RWPE1 (cell line): ENCODE measurements around the gene OGG1.

Experiments used
- CTCF ChIA-PET: fragments of 350-600 bp; sonication (Branson Sonifier 250); formaldehyde crosslinking; extraction: SDS; loops from one replicate; lab custom pipeline; 2021; lab: Yijun Ruan, JAX
- POLR2A ChIA-PET: fragments of 400-600 bp; formaldehyde crosslinking; extraction: SDS; loops from one replicate; lab custom pipeline; 2020; ENCODE audit warnings: antibody characterized with exemption; ENCODE audit not compliant: low non-redundant PET; lab: Yijun Ruan, JAX
- DNase-seq: peaks from one replicate; pipeline ENCODE4 v3.0.0; 2012; ENCODE audit warnings: low spot score
- H3K27ac ChIP-seq: fragments of 450-650 bp; 2 replicates; pipeline ENCODE4 v1.5.1; 2017
- TF ChIP-seq, protein P1 (sequence below): fragments of 450-650 bp; conservative IDR thresholded peaks from 2 replicates; pipeline ENCODE4 v1.5.1; 2017; ENCODE audit warnings: low read depth, mild to moderate bottlenecking

The OGG1 gene

DNA sequence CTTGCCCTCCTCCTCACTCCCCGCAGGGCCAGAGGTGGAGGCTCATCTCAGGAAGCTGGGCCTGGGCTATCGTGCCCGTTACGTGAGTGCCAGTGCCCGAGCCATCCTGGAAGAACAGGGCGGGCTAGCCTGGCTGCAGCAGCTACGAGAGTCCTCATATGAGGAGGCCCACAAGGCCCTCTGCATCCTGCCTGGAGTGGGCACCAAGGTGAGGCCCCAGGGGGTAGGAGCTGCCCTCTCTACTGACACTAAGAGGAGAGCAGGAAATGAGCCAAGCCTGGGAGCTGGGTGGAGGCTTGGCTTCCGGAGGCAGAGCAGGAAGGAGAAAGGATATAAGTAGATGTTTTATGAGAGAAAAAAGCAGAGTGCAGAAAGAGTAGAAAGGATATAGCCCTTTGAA, 4.9 kb downstream of the OGG1 start:
- ChIA-PET CTCF (no interaction called here), POLR2A (interaction anchor here (0.6 kb wide), 1 partner anchor 167 kb away, joined by 4 read pairs; no protein-coding TSS in a partner anchor)
- DNase-seq = no peak
- H3K27ac ChIP-seq = peak overlapping the region; percentile 83
- TF ChIP-seq, protein P1, sequence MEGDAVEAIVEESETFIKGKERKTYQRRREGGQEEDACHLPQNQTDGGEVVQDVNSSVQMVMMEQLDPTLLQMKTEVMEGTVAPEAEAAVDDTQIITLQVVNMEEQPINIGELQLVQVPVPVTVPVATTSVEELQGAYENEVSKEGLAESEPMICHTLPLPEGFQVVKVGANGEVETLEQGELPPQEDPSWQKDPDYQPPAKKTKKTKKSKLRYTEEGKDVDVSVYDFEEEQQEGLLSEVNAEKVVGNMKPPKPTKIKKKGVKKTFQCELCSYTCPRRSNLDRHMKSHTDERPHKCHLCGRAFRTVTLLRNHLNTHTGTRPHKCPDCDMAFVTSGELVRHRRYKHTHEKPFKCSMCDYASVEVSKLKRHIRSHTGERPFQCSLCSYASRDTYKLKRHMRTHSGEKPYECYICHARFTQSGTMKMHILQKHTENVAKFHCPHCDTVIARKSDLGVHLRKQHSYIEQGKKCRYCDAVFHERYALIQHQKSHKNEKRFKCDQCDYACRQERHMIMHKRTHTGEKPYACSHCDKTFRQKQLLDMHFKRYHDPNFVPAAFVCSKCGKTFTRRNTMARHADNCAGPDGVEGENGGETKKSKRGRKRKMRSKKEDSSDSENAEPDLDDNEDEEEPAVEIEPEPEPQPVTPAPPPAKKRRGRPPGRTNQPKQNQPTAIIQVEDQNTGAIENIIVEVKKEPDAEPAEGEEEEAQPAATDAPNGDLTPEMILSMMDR = no peak

GRCh38 chr3:9757427-9757826, 7.7 kb downstream of the OGG1 start:
- DNase-seq = no peak
- ChIA-PET CTCF (no interaction called here), POLR2A (no interaction called here)
- TF ChIP-seq, protein P1 = no peak
- no peak overlapping the region for H3K27ac ChIP-seq

- H3K27ac ChIP-seq = peak overlapping the region; percentile 24; the same call in 1 of the 2 replicates
- POLR2A ChIA-PET = interaction anchor here (0.6 kb wide), 1 partner anchor 34 kb away, joined by 4 read pairs; no protein-coding TSS in a partner anchor
- no peak for DNase-seq
- TF ChIP-seq, protein P1 = no peak
- CTCF ChIA-PET = no interaction called here
Measured at GRCh38 chr3:9760779-9761505, 11.2 kb downstream of the OGG1 start.

DNA sequence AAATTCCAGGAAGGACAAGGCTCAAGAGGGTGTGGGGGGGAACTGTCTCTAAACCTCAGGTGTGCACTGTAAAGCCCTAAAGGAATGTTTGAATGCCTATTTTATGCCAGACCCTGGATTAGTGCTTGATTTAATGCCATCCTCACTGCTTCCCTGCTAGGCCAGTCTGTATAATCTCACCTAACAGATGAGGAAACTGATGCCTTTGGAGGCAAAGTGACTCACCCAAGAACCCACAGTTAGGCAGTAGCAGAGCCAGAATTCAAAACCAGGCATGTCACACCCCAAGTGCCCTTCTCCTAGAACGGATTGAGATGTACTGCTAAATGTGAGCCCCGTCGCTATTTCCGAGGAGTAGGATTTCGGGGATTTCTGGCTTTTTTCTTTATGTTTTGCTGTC, 12.2 kb downstream of the OGG1 start:
- ChIA-PET POLR2A (no interaction called here), CTCF (no interaction called here)
- H3K27ac ChIP-seq = peak overlapping the region; percentile 40
- no peak for DNase-seq
- TF ChIP-seq, protein P1 = no peak

DNA sequence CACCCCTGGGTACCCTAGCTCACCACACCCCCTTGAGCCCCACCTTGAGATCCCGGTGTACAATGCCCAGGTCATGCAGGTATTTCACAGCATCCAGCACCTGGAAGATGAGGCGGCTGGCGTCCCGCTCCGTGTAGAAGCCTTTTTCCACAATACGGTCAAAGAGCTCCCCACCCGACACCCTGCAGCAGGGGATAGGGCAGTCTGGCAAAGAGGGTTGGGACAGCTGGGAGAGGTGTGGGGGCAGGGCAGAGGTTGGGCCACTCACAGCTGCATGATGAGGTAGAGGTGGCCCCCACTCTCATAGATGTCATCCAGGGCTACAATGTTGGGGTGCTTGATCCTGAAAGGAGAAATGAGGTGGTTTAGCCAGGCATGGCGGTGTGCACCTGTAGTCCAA, 13.1 kb downstream of the OGG1 start:
- TF ChIP-seq, protein P1 = no peak
- POLR2A ChIA-PET = no interaction called here
- CTCF ChIA-PET = no interaction called here
- DNase-seq = no peak
- H3K27ac ChIP-seq = peak overlapping the region; percentile 40

DNA sequence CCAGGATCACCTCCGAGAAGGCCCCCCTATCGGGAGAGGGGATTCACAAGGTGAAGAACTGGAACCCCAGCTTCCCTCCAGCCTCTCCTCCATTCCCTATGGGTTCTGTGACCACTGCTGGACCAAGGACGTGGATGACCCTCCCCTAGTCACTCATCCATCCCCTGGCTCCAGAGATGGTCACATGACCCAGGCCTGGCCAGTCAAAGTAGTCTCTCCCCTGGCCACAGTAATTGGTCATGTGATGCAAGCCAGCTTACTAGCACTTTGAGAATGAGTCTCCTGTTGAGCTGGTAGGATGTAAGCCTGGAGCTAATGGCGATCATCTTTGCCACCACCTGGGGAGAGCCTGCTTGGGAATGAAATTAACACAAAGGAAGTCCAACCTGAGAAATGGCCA, 16.1 kb downstream of the OGG1 start:
- H3K27ac ChIP-seq = no peak overlapping the region
- POLR2A ChIA-PET = no interaction called here
- CTCF ChIA-PET = no interaction called here
- TF ChIP-seq, protein P1 = no peak
- no peak for DNase-seq
